ENCODE measurements around the gene PPP1R14C. TPM values are rescaled to one million over a fixed set of nuclear protein-coding genes. Genes with fewer than 3 reads are reported as not detected.

Gene PPP1R14C
- total and polyA plus RNA-seq, 2 of the 13 experiments (the other 11 are each of a cell fraction or from before 2014, with no cell fraction given) = not detected

DNA sequence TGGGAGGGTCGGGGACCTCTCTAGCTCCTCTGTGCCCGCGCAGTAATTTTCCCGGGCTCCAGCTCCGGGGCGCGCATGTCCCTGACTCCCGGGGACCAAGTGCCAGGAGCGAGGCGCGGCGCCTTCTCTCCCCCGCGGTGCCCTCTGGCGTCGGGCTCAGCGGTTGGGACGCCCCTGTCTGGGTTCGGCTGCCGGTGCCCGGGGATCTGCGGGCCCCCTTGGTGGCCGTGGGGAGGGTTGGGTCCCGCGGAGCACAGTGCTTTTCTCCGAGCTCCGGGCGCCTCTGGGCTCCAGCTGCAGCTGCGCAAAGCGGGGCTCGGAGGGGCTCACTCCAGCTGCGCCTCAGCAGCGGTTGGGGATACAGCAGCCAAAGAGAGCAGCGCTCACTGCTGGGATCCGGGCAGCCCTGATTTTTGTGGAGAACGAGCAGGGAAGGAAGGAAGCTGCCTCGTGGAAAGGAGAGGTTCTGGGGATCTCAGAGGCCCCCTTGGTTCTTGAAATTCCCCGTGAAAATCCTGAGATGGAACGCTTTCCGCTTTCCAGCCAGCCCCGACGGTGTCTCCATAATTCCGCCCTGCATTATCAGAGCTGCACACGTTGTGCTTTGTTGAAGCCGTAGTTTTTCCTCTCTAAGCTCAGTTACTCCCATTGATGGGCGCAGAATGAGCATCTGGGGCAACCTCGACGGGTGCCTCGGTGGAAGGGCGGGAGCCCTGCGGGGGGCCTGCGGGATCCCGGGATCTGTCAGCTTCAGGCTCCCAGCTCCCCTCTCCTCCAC lies 861 bp downstream of the PPP1R14C start:
- CTCF ChIA-PET (ENCODE audit: low intra/inter-chr PET ratio, low total read pairs) = no interaction called here
- DNase-seq (ENCODE audit: low spot score) = no peak

More for the DNA sequence above, 861 bp downstream of the PPP1R14C start:
- WGBS (ENCODE audit: low lambda C conversion rate) = 29% methylated on average over 26 of the region's 53 CpGs
- Histone ChIP-seq H3K4me2 (ENCODE audit: low read depth, low read length) (peak overlapping the region; percentile 18; the same call in 1 of the 2 replicates), H4K20me1 (ENCODE audit: insufficient read depth, low read length) (no peaks in the 10 kb centered on the region), H3K4me3 (replicated peaks in 1 of 3; ENCODE audit: insufficient read depth in 1 of 3, low read depth in 2 of 3, low read length in 3 of 3) (no peak overlapping the region), H3K79me2 (ENCODE audit: insufficient read depth, low read length) (no peaks in the 10 kb centered on the region), H3K27ac (ENCODE audit: extremely low read length, insufficient read depth, low read length) (no peak overlapping the region), H3K9me3 (ENCODE audit: low read length) (no peaks in the 10 kb centered on the region), H2AFZ (ENCODE audit: low read length) (no peak overlapping the region), H3K27me3 (ENCODE audit: control insufficient read depth in 1 of 2, insufficient read depth in 2 of 2, low read length in 2 of 2) (peaks cover 4 to 60% of the 10 kb centered on the region in 2 experiments), H3K4me1 (ENCODE audit: insufficient read depth, low read length) (no peaks in the 10 kb centered on the region), H3K9ac (ENCODE audit: insufficient read depth, low read depth, low read length) (no peak overlapping the region), H3K36me3 (replicated peaks in 1 of 2; ENCODE audit: control insufficient read depth in 1 of 2, insufficient read depth in 2 of 2, low read length in 2 of 2) (no peaks in the 10 kb centered on the region)
- BruUV-seq (replicated peaks) = no TSS peak
- POLR2A ChIA-PET = no interaction called here
- peak; percentile 60 for ATAC-seq
- TF ChIP-seq KDM5A (IDR thresholded peaks at IDR 0.05; ENCODE audit: borderline replicate concordance, low read length) = no peak
- TF ChIP-seq KMT2B (CRISPR knock-in tag; IDR thresholded peaks at IDR 0.05) = no peak
- TF ChIP-seq, protein P1, sequence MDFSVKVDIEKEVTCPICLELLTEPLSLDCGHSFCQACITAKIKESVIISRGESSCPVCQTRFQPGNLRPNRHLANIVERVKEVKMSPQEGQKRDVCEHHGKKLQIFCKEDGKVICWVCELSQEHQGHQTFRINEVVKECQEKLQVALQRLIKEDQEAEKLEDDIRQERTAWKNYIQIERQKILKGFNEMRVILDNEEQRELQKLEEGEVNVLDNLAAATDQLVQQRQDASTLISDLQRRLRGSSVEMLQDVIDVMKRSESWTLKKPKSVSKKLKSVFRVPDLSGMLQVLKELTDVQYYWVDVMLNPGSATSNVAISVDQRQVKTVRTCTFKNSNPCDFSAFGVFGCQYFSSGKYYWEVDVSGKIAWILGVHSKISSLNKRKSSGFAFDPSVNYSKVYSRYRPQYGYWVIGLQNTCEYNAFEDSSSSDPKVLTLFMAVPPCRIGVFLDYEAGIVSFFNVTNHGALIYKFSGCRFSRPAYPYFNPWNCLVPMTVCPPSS (IDR thresholded peaks at IDR 0.05) = no peak
- no peak for TF ChIP-seq NKX3-1 (CRISPR knock-in tag; IDR thresholded peaks at IDR 0.05)
- no peak for TF ChIP-seq DNMT1 (CRISPR knock-in tag; IDR thresholded peaks at IDR 0.05)
- no peak for TF ChIP-seq ZBTB21 (CRISPR knock-in tag; IDR thresholded peaks at IDR 0.05)
- no peak for TF ChIP-seq THYN1 (CRISPR knock-in tag; IDR thresholded peaks at IDR 0.05; ENCODE audit: borderline replicate concordance, low read depth)
- TF ChIP-seq HOXA5 (CRISPR knock-in tag; IDR thresholded peaks at IDR 0.05) = no peak
- TF ChIP-seq, protein P2, sequence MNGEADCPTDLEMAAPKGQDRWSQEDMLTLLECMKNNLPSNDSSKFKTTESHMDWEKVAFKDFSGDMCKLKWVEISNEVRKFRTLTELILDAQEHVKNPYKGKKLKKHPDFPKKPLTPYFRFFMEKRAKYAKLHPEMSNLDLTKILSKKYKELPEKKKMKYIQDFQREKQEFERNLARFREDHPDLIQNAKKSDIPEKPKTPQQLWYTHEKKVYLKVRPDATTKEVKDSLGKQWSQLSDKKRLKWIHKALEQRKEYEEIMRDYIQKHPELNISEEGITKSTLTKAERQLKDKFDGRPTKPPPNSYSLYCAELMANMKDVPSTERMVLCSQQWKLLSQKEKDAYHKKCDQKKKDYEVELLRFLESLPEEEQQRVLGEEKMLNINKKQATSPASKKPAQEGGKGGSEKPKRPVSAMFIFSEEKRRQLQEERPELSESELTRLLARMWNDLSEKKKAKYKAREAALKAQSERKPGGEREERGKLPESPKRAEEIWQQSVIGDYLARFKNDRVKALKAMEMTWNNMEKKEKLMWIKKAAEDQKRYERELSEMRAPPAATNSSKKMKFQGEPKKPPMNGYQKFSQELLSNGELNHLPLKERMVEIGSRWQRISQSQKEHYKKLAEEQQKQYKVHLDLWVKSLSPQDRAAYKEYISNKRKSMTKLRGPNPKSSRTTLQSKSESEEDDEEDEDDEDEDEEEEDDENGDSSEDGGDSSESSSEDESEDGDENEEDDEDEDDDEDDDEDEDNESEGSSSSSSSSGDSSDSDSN (CRISPR knock-in tag; IDR thresholded peaks at IDR 0.05) = no peak
- TF ChIP-seq TEAD3 (CRISPR knock-in tag; optimal IDR thresholded peaks at IDR 0.05; ENCODE audit: borderline replicate concordance) = no peak
- in situ Hi-C loops (cut with HindIII; ENCODE audit: extremely low pct_ligation_motif_present, low pct_unique_long_range_greater_than_20kb) = no loop called here
- no peak for FAIRE-seq
- intact Hi-C loops (cut with micrococcal nuclease; ENCODE audit: unreplicated experiment) = no loop called here

Data from HepG2 (cell line).